ENCODE data around the gene IGF2BP2. TPM values are rescaled to one million over a fixed set of nuclear protein-coding genes. Genes with fewer than 3 reads are reported as not detected.

IGF2BP2 gene
- total RNA-seq, 1 donor from 2014 or later, result 57.6 TPM

DNA sequence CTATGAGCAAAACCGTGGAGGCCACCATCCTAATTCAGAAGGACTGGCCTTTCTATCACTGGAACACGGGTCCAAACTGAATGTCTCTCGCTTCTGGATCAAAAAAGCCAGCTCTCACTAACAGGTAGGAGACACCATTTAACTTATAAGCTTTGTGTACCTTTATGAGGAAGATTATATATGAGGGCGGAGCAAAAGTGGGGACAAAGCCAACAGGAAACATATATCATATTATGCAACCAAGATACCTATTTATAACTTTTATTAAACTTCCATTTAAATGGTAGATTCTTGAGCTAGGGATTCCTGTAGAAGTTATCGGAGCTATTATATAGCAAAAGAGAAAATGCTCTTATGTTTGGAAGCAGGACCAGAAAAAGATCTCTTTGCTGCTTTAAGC is 78.4 kb downstream of the IGF2BP2 start:
- no peak overlapping the region for H3K4me3 ChIP-seq (ENCODE audit: low read depth, low read length)
- no peak for TF ChIP-seq CTCF (conservative IDR thresholded peaks at IDR 0.05; ENCODE audit: low read depth, low read length)
- no peak for DNase-seq (ENCODE audit: low read depth)

DNA sequence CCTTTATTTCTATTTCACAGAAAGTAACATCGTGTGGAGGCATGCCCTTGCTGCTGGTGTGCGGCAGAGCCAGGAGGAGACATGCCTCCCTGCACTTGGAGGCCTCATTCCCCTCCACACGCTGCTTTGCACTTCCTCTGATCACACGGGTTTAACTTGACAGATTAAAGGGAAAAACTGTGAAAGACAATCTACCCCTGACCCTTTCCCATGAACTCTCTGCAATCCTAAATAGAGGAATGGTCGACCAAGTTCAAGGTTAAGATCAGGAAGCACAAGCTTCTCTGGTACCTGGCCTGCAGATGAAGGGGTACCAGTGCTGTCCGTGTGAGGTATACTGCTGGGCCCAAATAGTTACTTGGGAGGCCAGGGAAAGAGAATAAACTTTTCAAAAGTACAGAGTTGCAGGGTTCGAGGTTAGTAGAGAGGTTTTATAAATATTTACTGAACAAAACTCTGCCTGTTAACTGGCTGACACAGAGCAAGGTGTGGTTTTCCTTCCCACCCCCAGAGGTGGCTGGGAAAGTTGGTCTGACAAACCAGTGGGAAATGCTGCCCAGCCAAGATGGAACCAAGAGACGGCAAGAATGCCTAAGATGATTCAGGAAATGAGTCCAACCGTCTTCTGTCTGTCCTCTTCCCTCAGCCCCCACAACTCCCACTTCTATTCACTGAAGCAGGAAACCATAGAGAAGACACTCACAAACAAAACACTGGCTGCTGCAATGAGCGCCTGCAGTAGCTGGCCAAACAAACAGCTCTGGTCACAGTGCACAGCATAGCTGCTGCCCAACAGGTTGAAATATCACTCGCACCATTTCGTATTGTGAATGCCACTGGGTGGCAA is 79.6 kb downstream of the IGF2BP2 start:
- DNase-seq (ENCODE audit: low read depth), result peak; percentile 92
- TF ChIP-seq CTCF (conservative IDR thresholded peaks at IDR 0.05; ENCODE audit: low read depth, low read length), result no peak
- H3K4me3 ChIP-seq (ENCODE audit: low read depth, low read length), result peak overlapping the region; percentile 6

- TF ChIP-seq CTCF (conservative IDR thresholded peaks at IDR 0.05; ENCODE audit: low read depth, low read length), result no peak
- DNase-seq (ENCODE audit: low read depth), result no peak
Observed at GRCh38 chr3:185741586-185741985, 83.3 kb downstream of the IGF2BP2 start.

DNA sequence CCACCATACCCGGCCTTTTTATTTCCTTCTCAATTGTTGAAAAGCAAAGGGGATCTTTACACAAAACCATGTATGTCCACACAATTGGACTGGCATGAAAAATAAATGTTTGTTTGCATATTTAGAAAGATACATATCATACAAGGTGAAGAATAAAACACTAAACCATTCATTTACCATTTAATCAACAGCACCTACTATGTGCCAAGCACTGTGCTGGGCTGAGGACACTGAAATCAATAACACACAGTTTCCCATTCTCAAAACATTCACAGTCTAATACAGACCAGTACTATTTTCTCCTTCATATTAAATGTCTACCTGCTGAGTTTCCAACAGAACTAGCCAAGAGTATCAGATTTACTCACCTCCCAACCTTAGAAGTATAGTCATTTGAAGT is 84.7 kb downstream of the IGF2BP2 start:
- TF ChIP-seq CTCF (conservative IDR thresholded peaks at IDR 0.05; ENCODE audit: low read depth, low read length), result no peak
- DNase-seq (ENCODE audit: low read depth), result no peak
- H3K4me3 ChIP-seq (ENCODE audit: low read depth, low read length), result no peak overlapping the region

More at GRCh38 chr3:185741586-185741985, 83.3 kb downstream of the IGF2BP2 start:
- H3K4me3 ChIP-seq (ENCODE audit: low read depth, low read length), result no peak overlapping the region

DNA sequence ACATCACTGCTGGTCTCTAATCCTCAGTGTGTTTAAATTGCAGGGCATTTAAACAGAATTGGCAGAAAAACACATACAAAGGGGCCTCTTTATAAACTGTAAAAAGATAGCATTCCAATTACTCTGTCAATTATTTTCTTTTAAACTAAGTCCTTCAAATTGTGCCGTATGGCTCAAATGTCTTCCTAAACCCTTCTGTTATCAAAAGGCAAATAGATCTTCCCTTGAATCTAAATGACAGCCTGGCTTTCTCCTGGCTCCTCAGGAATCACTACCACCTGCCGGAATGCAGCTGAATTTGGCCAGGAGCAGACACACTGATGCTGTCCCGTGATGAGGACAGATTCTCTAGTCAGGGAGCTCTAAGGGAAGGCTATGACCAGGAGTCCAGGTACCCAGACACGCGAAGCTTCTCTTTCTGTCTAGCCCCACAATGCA is 85.6 kb downstream of the IGF2BP2 start:
- H3K4me3 ChIP-seq (ENCODE audit: low read depth, low read length), result no peak overlapping the region
- DNase-seq (ENCODE audit: low read depth), result no peak
- no peak for TF ChIP-seq CTCF (conservative IDR thresholded peaks at IDR 0.05; ENCODE audit: low read depth, low read length)

DNA sequence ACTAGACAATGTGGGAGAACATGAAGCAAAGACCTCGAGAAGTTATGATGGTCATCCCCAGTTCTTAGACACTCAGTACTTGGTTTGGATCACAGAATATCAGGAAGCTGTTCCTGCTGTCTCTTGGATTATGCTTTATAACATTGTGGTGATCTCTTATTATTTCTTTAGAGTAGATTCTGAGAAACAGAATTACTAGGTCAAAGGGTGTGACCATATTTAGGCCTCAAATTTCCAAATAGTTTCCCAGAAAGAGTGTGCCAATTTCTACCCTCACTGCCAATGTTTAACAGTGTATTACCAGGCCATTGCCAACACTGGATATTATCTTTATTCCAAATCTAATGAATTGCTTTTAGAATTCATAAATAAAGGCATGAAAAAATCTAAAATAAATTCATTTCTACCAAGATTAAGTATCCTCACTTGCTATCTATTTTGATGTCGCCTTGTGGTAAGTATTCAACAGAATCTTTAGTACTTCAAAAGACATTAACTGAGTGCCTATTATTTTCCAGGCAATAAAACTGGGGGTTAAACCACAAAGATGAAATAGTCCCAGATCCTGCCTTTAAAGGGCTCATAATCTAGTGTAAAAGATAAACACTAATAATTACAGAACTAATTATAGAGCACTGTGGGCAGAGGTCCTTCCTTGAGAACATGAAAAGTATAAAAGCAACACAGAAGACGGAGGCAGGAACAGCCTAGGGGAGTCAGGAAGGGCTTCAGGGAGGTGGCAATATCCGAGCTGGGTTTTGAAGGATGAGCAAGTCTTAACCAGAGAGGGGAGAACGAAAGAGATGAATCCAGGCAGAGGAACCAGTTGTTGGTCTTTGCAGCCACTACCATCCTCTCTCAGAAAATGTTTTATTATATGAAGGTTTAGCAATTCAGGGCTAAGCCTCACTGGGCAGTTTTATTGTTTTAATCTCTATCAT is 86.8 kb downstream of the IGF2BP2 start:
- no peak overlapping the region for H3K4me3 ChIP-seq (ENCODE audit: low read depth, low read length)
- no peak for DNase-seq (ENCODE audit: low read depth)
- no peak for TF ChIP-seq CTCF (conservative IDR thresholded peaks at IDR 0.05; ENCODE audit: low read depth, low read length)
